Progenitor cell of endocrine pancreas (in vitro differentiated cells): ENCODE results near the gene CLSTN3. TPM values are rescaled to one million over a fixed set of nuclear protein-coding genes. Genes with fewer than 3 reads are reported as not detected.
A peak's percentile ranks its signal among the peaks of the same experiment; 100 is the strongest.
"Not testable (repeated sequence)": the region's sequence is repeated elsewhere in the genome, so short reads cannot be mapped to it uniquely, and the experiment has no call there.

Experiments used
- DNase-seq: peaks from one replicate; pipeline ENCODE4 v3.0.0; 2021; ENCODE audit warnings: low spot score; ENCODE audit not compliant: unreplicated experiment
- H3K27ac Mint-ChIP-seq: 2 replicates; pipeline ENCODE4 v1.8.0; 2021; ENCODE audit warnings: mild to moderate bottlenecking, moderate library complexity, mixed read lengths
- H3K27me3 Mint-ChIP-seq: 2 replicates; pipeline ENCODE4 v1.8.0; 2021; ENCODE audit warnings: mixed read lengths
- H3K36me3 Mint-ChIP-seq: 2 replicates; pipeline ENCODE4 v1.8.0; 2022; ENCODE audit warnings: mixed read lengths; ENCODE audit not compliant: insufficient read depth
- H3K4me1 Mint-ChIP-seq: 2 replicates; pipeline ENCODE4 v1.8.0; 2021; ENCODE audit warnings: low read depth, mixed read lengths
- H3K4me3 Mint-ChIP-seq: 2 replicates; pipeline ENCODE4 v1.8.0; 2021; ENCODE audit warnings: low read depth, mild to moderate bottlenecking, moderate library complexity, mixed read lengths
- H3K9me3 Mint-ChIP-seq: 2 replicates; pipeline ENCODE4 v1.8.0; 2021; ENCODE audit warnings: low read depth, mixed read lengths
- CTCF ChIP-seq: fragments of 200-600 bp; sonication (generic); IDR thresholded peaks from one replicate; pipeline ENCODE4 v1.5.0; 2021; ENCODE audit warnings: antibody characterized with exemption, mild to moderate bottlenecking; ENCODE audit not compliant: unreplicated experiment
- total RNA-seq: library from RNA; stranded (reverse); gene quantifications from 2 replicates; pipeline ENCODE4 v1.2.1, GENCODE V29; 2021

Gene CLSTN3
- total RNA-seq, 1 donor from 2014 or later: 202 TPM

DNA sequence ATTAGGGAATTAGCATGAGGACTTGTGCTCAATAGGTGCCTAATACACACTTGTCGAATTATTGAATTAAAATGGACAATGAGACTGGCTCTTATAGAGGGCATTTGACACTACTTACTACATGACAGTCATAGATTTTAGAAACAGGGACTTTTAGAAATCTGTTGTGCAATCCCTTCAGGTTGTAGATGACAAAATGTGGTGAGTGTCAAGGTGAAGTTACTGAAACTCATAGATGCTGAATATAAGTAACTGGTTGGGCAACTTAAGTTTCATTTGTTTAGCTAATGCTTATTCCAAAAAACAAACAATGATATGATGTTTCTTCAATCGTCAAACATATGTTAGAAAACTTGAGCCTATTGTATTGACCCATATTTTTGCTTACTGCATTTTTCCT, 46.4 kb downstream of the CLSTN3 start:
- Mint-ChIP-seq H3K27me3 (peaks cover 21% of the 10 kb centered on the region), H3K27ac (no peak overlapping the region), H3K4me1 (no peaks in the 10 kb centered on the region), H3K9me3 (peaks cover 26% of the 10 kb centered on the region), H3K4me3 (no peak overlapping the region), H3K36me3 (no peaks in the 10 kb centered on the region)
- DNase-seq: no peak
- TF ChIP-seq CTCF: no peak

DNA sequence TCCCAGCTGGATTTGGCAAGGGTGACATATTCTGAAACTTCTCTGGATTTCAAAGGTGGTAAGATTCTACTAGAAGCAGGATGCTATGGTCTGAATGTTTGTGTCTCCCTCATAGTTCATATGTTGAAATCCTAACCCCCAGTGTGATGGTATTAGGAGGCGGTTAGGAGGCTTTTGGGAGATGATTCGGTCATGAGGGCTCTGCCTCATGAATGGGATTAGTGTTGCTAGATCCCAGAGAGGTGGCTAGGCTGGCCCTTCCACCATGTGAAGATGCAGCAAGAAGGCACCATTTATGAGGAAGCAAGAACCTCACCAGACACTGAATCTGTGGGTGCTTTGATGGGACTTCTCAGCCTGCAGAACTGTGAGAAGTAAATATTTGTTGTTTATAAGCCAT, 48.3 kb downstream of the CLSTN3 start:
- Mint-ChIP-seq H3K27me3 (peaks cover 21% of the 10 kb centered on the region), H3K27ac (no peak overlapping the region), H3K4me1 (no peaks in the 10 kb centered on the region), H3K9me3 (peaks cover 17% of the 10 kb centered on the region), H3K4me3 (no peak overlapping the region), H3K36me3 (no peaks in the 10 kb centered on the region)
- no peak for TF ChIP-seq CTCF
- no peak for DNase-seq

GRCh38 chr12:7180685-7181084, 50.5 kb downstream of the CLSTN3 start:
- no peak overlapping the region for H3K27ac Mint-ChIP-seq
- H3K9me3 Mint-ChIP-seq: peaks cover 10% of the 10 kb centered on the region
- no peaks in the 10 kb centered on the region for H3K36me3 Mint-ChIP-seq
- H3K27me3 Mint-ChIP-seq: peaks cover 23% of the 10 kb centered on the region
- no peak for TF ChIP-seq CTCF
- no peaks in the 10 kb centered on the region for H3K4me1 Mint-ChIP-seq
- H3K4me3 Mint-ChIP-seq: no peak overlapping the region
- no peak for DNase-seq

GRCh38 chr12:7186058-7186457, 55.9 kb downstream of the CLSTN3 start:
- peaks cover 15% of the 10 kb centered on the region for H3K4me1 Mint-ChIP-seq
- not testable (repeated sequence) for DNase-seq, H3K9me3 Mint-ChIP-seq, H3K4me3 Mint-ChIP-seq, H3K27ac Mint-ChIP-seq, H3K27me3 Mint-ChIP-seq, H3K36me3 Mint-ChIP-seq

DNA sequence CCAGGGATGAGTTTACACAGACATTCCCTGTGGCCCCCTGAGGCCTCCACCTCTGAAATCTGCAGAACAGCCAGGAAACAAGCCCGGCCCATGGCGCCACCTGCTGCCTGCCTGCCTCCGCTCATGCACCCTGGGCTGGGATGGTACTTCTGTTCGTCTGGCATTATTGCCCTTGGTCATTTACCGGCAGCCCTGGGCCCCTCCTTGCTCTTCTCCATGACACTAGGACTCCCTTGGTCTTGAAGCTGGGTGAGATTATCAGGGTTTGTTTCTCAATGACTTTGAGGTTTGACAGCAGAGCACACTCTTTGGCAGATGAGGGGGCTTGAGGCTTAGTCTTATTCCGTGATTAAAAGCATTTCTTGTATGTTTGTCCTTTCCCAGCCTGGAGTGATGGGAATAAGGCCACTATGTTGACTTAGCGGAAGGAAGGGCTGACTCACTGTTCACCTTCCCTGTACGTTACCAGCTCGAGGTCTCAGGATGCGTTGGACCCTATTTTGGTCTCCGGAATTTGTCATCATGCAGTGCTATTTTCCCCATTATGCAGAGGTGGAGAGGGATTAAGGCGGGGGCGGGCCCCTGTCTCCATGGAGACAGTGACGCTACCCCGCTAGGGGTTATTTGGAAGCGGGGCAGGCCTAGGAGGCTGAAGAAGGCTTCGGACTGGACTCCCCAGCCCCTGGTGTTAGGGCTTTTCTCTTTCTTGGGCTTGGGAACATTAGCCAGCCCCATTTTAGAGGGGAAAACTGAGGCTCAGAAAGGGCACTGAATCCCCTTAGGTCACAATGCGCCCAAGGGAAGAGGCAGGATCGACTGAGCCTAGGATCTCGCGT, 58.6 kb downstream of the CLSTN3 start:
- peak; percentile 66 for DNase-seq
- H3K36me3 Mint-ChIP-seq: peaks cover 9% of the 10 kb centered on the region
- H3K4me3 Mint-ChIP-seq: peak overlapping the region; percentile 90

More for the DNA sequence above, 58.6 kb downstream of the CLSTN3 start:
- H3K27ac Mint-ChIP-seq: peak overlapping the region; percentile 93
- H3K4me1 Mint-ChIP-seq: peaks cover 18% of the 10 kb centered on the region
- no peaks in the 10 kb centered on the region for H3K9me3 Mint-ChIP-seq
- peaks cover 6% of the 10 kb centered on the region for H3K27me3 Mint-ChIP-seq
- TF ChIP-seq CTCF: peak; percentile 86
